ENCODE results near the gene NLGN4X.

GRCh38 chrX:6024204-6024603, 204.5 kb downstream of the NLGN4X start:
- TF ChIP-seq EZH2 (IDR thresholded peaks at IDR 0.05; ENCODE audit: insufficient read depth, low read length), result no peak
- no peak for TF ChIP-seq CTCF (IDR thresholded peaks at IDR 0.05; ENCODE audit: insufficient read depth, low read depth, low read length)

Measured in astrocyte (in vitro differentiated cells and primary cell).